Measurements from ENCODE around the gene MCEE.
A peak's percentile ranks its signal among the peaks of the same experiment; 100 is the strongest.
"Not testable (repeated sequence)": the region's sequence is repeated elsewhere in the genome, so short reads cannot be mapped to it uniquely, and the experiment has no call there.

Gene MCEE

DNA sequence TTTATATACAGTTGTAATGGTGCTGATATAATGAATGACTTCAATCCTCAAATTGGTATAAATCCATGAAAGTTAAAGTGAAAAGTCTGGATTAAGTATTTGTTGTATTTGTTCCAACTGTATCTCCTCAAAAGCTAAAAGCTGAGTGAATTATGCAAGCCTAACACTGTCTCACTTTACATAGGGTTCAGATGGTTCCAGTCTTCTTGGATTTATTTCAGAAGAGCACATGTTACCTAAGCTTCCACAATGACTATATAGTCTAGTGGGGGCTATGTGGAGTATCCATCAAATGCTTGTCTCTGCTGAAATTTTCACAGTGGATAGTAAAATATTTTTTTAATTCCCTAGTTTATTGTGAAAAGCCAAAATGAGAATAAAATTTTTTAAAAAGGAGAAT is 13.0 kb downstream of the MCEE start:
- H3K4me3 ChIP-seq (ENCODE audit: low read length), result no peak overlapping the region
- TF ChIP-seq, protein P1, sequence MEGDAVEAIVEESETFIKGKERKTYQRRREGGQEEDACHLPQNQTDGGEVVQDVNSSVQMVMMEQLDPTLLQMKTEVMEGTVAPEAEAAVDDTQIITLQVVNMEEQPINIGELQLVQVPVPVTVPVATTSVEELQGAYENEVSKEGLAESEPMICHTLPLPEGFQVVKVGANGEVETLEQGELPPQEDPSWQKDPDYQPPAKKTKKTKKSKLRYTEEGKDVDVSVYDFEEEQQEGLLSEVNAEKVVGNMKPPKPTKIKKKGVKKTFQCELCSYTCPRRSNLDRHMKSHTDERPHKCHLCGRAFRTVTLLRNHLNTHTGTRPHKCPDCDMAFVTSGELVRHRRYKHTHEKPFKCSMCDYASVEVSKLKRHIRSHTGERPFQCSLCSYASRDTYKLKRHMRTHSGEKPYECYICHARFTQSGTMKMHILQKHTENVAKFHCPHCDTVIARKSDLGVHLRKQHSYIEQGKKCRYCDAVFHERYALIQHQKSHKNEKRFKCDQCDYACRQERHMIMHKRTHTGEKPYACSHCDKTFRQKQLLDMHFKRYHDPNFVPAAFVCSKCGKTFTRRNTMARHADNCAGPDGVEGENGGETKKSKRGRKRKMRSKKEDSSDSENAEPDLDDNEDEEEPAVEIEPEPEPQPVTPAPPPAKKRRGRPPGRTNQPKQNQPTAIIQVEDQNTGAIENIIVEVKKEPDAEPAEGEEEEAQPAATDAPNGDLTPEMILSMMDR (IDR thresholded peaks at IDR 0.05; ENCODE audit: insufficient read depth, low read depth, low read length, missing control alignments), result no peak
- no peak for DNase-seq (ENCODE audit: low read depth)

DNA sequence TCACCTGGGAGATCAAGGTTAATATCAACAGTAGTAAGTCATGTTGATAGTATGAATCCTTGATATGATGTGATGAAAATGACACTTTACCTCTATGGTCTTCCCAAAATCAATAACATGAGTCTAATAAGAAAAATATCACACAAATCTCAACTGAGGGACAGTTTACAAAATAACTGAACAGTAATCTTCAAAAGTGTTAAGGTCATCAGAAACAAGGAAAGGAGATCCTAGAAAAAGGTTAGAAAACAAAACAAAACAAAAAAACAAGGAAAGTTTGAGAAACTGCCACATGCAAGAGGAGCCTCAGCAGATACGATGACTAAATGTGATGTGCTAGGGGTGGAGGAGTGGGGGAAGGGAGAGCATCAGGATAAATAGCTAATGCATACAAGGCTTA is 16.2 kb downstream of the MCEE start:
- TF ChIP-seq, protein P1 (IDR thresholded peaks at IDR 0.05; ENCODE audit: insufficient read depth, low read depth, low read length, missing control alignments), result no peak

DNA sequence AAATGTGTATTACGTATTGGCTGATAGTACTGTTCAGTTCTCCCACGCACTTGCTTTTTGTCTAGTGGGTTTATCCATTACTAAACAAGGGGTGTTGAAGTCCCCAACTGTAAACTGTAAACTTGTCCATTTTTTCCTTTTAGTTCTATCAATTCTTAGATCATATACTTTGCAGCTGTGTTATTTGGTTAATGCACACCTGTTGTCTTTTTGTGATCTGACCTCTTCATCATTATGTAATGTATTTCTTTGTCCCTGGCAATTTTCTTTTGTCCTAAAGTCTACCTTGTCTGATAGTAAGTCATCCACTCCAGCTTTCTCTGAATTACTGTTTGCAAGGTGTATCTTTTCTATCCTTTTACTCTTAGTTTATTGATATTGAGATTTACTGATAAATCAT is 21.9 kb downstream of the MCEE start:
- no peak for DNase-seq (ENCODE audit: low read depth)
- TF ChIP-seq, protein P1 (IDR thresholded peaks at IDR 0.05; ENCODE audit: insufficient read depth, low read depth, low read length, missing control alignments), result no peak

More for the DNA sequence above, 16.2 kb downstream of the MCEE start:
- no peak for DNase-seq (ENCODE audit: low read depth)
- no peak overlapping the region for H3K4me3 ChIP-seq (ENCODE audit: low read length)

DNA sequence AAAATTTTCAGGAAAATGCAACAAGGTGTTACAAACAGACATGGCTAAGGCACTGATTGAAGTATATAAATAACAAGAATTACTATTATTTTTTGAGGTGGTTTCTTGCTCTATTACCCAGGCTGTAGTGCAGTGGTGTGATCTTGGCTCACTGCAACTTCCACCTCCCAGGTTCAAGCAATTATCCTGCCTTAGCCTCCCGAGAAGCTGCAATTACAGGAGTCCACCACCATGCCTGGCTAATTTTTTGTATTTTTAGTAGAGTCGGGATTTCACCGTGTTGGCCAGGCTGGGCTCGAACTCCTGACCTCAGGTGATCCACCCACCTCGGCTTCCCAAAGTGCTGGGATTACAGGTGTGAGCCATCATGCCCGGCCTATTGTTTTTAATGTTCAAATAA is 23.6 kb downstream of the MCEE start:
- not testable (repeated sequence) for DNase-seq (ENCODE audit: low read depth); H3K4me3 ChIP-seq (ENCODE audit: low read length)

More for the DNA sequence above, 21.9 kb downstream of the MCEE start:
- H3K4me3 ChIP-seq (ENCODE audit: low read length), result no peak overlapping the region

DNA sequence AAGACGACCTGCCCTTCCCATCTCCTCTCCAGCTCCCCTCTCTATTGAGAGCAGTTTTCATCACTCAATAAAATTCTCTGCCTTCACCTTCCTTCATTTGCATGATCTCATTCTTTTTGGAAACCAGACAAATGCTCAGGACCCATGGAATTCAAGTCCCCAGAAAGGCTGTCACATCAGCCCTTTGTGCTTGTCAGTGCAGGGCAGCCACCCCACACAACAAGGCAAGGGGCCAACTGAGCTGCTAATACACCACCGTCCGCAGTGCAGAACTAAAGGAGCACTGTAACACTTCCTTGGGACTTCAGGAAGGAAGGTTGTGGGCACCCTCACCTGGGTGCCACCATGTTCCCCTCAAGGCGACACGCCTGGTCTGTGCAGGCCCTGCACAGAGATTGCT is 26.2 kb downstream of the MCEE start:
- TF ChIP-seq, protein P1 (IDR thresholded peaks at IDR 0.05; ENCODE audit: insufficient read depth, low read depth, low read length, missing control alignments), result no peak
- no peak for DNase-seq (ENCODE audit: low read depth)
- H3K4me3 ChIP-seq (ENCODE audit: low read length), result no peak overlapping the region

DNA sequence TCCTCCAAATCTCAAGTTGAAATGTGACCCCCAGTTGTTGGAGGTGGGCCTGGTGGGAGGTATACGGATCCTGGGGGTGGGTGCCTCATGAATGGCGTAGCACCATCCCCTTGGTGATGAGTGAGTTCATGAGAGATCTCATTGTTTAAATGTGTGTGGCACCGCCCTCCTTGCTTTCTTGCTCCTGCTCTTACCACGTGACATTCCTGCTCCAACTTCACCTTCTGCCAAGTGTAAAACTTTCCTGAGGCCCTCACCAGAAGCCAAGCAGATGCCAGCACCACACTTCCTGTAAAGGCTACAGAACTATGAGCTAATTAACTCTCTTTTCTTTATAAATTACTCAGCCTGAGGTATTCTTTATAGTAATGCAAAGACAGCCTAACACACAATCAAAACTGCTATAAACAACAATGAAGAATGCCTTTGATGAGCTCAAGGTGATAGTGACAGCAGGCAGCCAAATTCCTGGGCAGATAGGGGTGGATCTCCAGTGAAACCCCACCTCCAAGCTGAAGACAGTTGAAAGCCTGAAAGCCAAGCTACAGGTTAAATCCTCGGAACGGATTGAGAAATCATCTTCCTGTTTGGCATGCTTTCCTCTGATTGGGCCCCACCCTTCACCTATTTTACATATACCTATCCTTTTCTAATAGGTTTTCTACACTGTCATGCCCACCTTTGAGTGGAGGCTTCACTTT is 26.9 kb downstream of the MCEE start:
- TF ChIP-seq, protein P1 (IDR thresholded peaks at IDR 0.05; ENCODE audit: insufficient read depth, low read depth, low read length, missing control alignments), result no peak
- peak; percentile 53 for DNase-seq (ENCODE audit: low read depth)
- H3K4me3 ChIP-seq (ENCODE audit: low read length), result no peak overlapping the region

DNA sequence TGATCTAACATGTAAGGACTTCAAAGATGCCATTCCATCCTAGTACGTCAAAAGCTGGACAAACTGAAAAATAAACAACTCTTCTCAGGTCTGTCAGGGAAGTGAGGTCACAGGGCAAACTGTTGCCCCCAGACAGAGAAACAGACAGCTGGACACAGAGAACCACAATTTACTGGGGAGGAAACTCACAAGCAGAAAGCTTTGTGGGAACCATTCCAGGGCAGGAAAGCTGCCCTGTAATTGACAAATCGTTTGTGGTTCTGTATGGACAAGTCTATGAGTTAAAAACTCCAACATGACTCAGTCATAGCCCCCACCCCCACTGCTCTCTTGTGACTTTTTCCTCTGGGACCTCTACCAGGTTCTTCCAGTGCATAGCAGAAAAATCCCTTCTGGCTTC is 28.4 kb downstream of the MCEE start:
- DNase-seq (ENCODE audit: low read depth), result peak; percentile 80
- TF ChIP-seq, protein P1 (IDR thresholded peaks at IDR 0.05; ENCODE audit: insufficient read depth, low read depth, low read length, missing control alignments), result no peak

More for the DNA sequence above, 28.4 kb downstream of the MCEE start:
- no peak overlapping the region for H3K4me3 ChIP-seq (ENCODE audit: low read length)

Measured in epithelial cell of esophagus (primary cell).